Measurements from ENCODE around the gene EGFL7.
"Not testable (repeated sequence)": the region's sequence is repeated elsewhere in the genome, so short reads cannot be mapped to it uniquely, and the experiment has no call there.

The EGFL7 gene

GRCh38 chr9:136695435-136695895 lies 32.7 kb downstream of the EGFL7 start:
- Histone ChIP-seq H3K4me3 (ENCODE audit: low read depth in 1 of 2, low read length in 2 of 2) (no peak overlapping the region), H3K9me3 (ENCODE audit: control insufficient read depth in 1 of 2, low read length in 2 of 2) (no peaks in the 10 kb centered on the region), H3K36me3 (ENCODE audit: control insufficient read depth in 1 of 2, insufficient read depth in 2 of 2, low read length in 2 of 2) (no peaks in the 10 kb centered on the region), H3K4me1 (ENCODE audit: control insufficient read depth in 1 of 2, insufficient read depth in 2 of 2, low read length in 2 of 2) (peaks cover 4 to 8% of the 10 kb centered on the region in 2 donors), H3K27me3 (ENCODE audit: low read depth, low read length) (no peaks in the 10 kb centered on the region), H3K27ac (ENCODE audit: low read length) (no peak overlapping the region)

GRCh38 chr9:136695955-136696354 lies 33.2 kb downstream of the EGFL7 start:
- no peak overlapping the region for H3K27ac ChIP-seq (ENCODE audit: low read length)
- H3K4me1 ChIP-seq (ENCODE audit: control insufficient read depth in 1 of 2, insufficient read depth in 2 of 2, low read length in 2 of 2) = peaks cover 4 to 9% of the 10 kb centered on the region in 2 donors
- no peaks in the 10 kb centered on the region for H3K9me3 ChIP-seq (ENCODE audit: control insufficient read depth in 1 of 2, low read length in 2 of 2)
- H3K4me3 ChIP-seq (ENCODE audit: low read depth in 1 of 2, low read length in 2 of 2) = no peak overlapping the region
- H3K27me3 ChIP-seq (ENCODE audit: low read depth, low read length) = no peaks in the 10 kb centered on the region
- H3K36me3 ChIP-seq (ENCODE audit: control insufficient read depth in 1 of 2, insufficient read depth in 2 of 2, low read length in 2 of 2) = no peaks in the 10 kb centered on the region

- no peak overlapping the region for H3K4me3 ChIP-seq (ENCODE audit: low read depth in 1 of 2, low read length in 2 of 2)
- H3K36me3 ChIP-seq (ENCODE audit: control insufficient read depth in 1 of 2, insufficient read depth in 2 of 2, low read length in 2 of 2) = no peaks in the 10 kb centered on the region
- peaks cover 4 to 5% of the 10 kb centered on the region in 2 donors for H3K4me1 ChIP-seq (ENCODE audit: control insufficient read depth in 1 of 2, insufficient read depth in 2 of 2, low read length in 2 of 2)
- no peaks in the 10 kb centered on the region for H3K27me3 ChIP-seq (ENCODE audit: low read depth, low read length)
- no peaks in the 10 kb centered on the region for H3K9me3 ChIP-seq (ENCODE audit: control insufficient read depth in 1 of 2, low read length in 2 of 2)
- no peak overlapping the region for H3K27ac ChIP-seq (ENCODE audit: low read length)
Observed at GRCh38 chr9:136696502-136696901, 33.8 kb downstream of the EGFL7 start.

GRCh38 chr9:136697146-136697820 lies 34.6 kb downstream of the EGFL7 start:
- peaks cover 4% of the 10 kb centered on the region for H3K27me3 ChIP-seq (ENCODE audit: low read depth, low read length)

GRCh38 chr9:136697821-136698526 lies 35.3 kb downstream of the EGFL7 start:
- no peaks in the 10 kb centered on the region for H3K36me3 ChIP-seq (ENCODE audit: control insufficient read depth in 1 of 2, insufficient read depth in 2 of 2, low read length in 2 of 2)
- H3K4me1 ChIP-seq (ENCODE audit: control insufficient read depth in 1 of 2, insufficient read depth in 2 of 2, low read length in 2 of 2) = peaks cover 4 to 5% of the 10 kb centered on the region in 2 donors
- peaks cover 4% of the 10 kb centered on the region for H3K27me3 ChIP-seq (ENCODE audit: low read depth, low read length)
- no peak overlapping the region for H3K4me3 ChIP-seq (ENCODE audit: low read depth in 1 of 2, low read length in 2 of 2)
- no peaks in the 10 kb centered on the region for H3K9me3 ChIP-seq (ENCODE audit: control insufficient read depth in 1 of 2, low read length in 2 of 2)
- H3K27ac ChIP-seq (ENCODE audit: low read length) = no peak overlapping the region

More at GRCh38 chr9:136697146-136697820, 34.6 kb downstream of the EGFL7 start:
- no peak overlapping the region for H3K27ac ChIP-seq (ENCODE audit: low read length)
- H3K36me3 ChIP-seq (ENCODE audit: control insufficient read depth in 1 of 2, insufficient read depth in 2 of 2, low read length in 2 of 2) = no peaks in the 10 kb centered on the region
- H3K4me3 ChIP-seq (ENCODE audit: low read depth in 1 of 2, low read length in 2 of 2) = no peak overlapping the region
- no peaks in the 10 kb centered on the region for H3K9me3 ChIP-seq (ENCODE audit: control insufficient read depth in 1 of 2, low read length in 2 of 2)
- peaks cover 4 to 5% of the 10 kb centered on the region in 2 donors for H3K4me1 ChIP-seq (ENCODE audit: control insufficient read depth in 1 of 2, insufficient read depth in 2 of 2, low read length in 2 of 2)

GRCh38 chr9:136698635-136699246 lies 36.0 kb downstream of the EGFL7 start:
- Histone ChIP-seq H3K9me3 (ENCODE audit: control insufficient read depth in 1 of 2, low read length in 2 of 2) (no peaks in the 10 kb centered on the region), H3K27ac (ENCODE audit: low read length) (no peak overlapping the region), H3K4me1 (ENCODE audit: control insufficient read depth in 1 of 2, insufficient read depth in 2 of 2, low read length in 2 of 2) (peaks cover 4 to 5% of the 10 kb centered on the region in 2 donors), H3K36me3 (ENCODE audit: control insufficient read depth in 1 of 2, insufficient read depth in 2 of 2, low read length in 2 of 2) (no peaks in the 10 kb centered on the region), H3K27me3 (ENCODE audit: low read depth, low read length) (peaks cover 4% of the 10 kb centered on the region), H3K4me3 (ENCODE audit: low read depth in 1 of 2, low read length in 2 of 2) (no peak overlapping the region)

GRCh38 chr9:136700304-136700703 lies 37.6 kb downstream of the EGFL7 start:
- Histone ChIP-seq H3K4me1 (ENCODE audit: control insufficient read depth in 1 of 2, insufficient read depth in 2 of 2, low read length in 2 of 2) (peaks cover 4 to 5% of the 10 kb centered on the region in 2 donors), H3K27ac (ENCODE audit: low read length) (no peak overlapping the region), H3K9me3 (ENCODE audit: control insufficient read depth in 1 of 2, low read length in 2 of 2) (no peaks in the 10 kb centered on the region), H3K27me3 (ENCODE audit: low read depth, low read length) (peaks cover 4% of the 10 kb centered on the region), H3K4me3 (ENCODE audit: low read depth in 1 of 2, low read length in 2 of 2) (no peak overlapping the region), H3K36me3 (ENCODE audit: control insufficient read depth in 1 of 2, insufficient read depth in 2 of 2, low read length in 2 of 2) (no peaks in the 10 kb centered on the region)

- Histone ChIP-seq H3K27ac (ENCODE audit: low read length) (no peak overlapping the region), H3K4me1 (ENCODE audit: control insufficient read depth in 1 of 2, insufficient read depth in 2 of 2, low read length in 2 of 2) (peaks cover 4 to 5% of the 10 kb centered on the region in 2 donors), H3K4me3 (ENCODE audit: low read depth in 1 of 2, low read length in 2 of 2) (no peak overlapping the region), H3K27me3 (ENCODE audit: low read depth, low read length) (peaks cover 4% of the 10 kb centered on the region), H3K9me3 (ENCODE audit: control insufficient read depth in 1 of 2, low read length in 2 of 2) (no peaks in the 10 kb centered on the region), H3K36me3 (ENCODE audit: control insufficient read depth in 1 of 2, insufficient read depth in 2 of 2, low read length in 2 of 2) (no peaks in the 10 kb centered on the region)
Observed at GRCh38 chr9:136700959-136701667, 38.4 kb downstream of the EGFL7 start.

- no peak overlapping the region for H3K27ac ChIP-seq (ENCODE audit: low read length)
- H3K9me3 ChIP-seq (ENCODE audit: control insufficient read depth in 1 of 2, low read length in 2 of 2) = no peaks in the 10 kb centered on the region
- no peak overlapping the region for H3K4me3 ChIP-seq (ENCODE audit: low read depth in 1 of 2, low read length in 2 of 2)
- H3K27me3 ChIP-seq (ENCODE audit: low read depth, low read length) = peaks cover 4% of the 10 kb centered on the region
- peaks cover 4 to 5% of the 10 kb centered on the region in 2 donors for H3K4me1 ChIP-seq (ENCODE audit: control insufficient read depth in 1 of 2, insufficient read depth in 2 of 2, low read length in 2 of 2)
- H3K36me3 ChIP-seq (ENCODE audit: control insufficient read depth in 1 of 2, insufficient read depth in 2 of 2, low read length in 2 of 2) = no peaks in the 10 kb centered on the region
Observed at GRCh38 chr9:136701668-136702053, 38.9 kb downstream of the EGFL7 start.

GRCh38 chr9:136703276-136703860 lies 40.7 kb downstream of the EGFL7 start:
- Histone ChIP-seq H3K4me1 (ENCODE audit: control insufficient read depth in 1 of 2, insufficient read depth in 2 of 2, low read length in 2 of 2) (peaks cover 0 to 5% of the 10 kb centered on the region in 2 donors), H3K4me3 (ENCODE audit: low read depth in 1 of 2, low read length in 2 of 2) (no peak overlapping the region), H3K9me3 (ENCODE audit: control insufficient read depth in 1 of 2, low read length in 2 of 2) (no peaks in the 10 kb centered on the region), H3K27me3 (ENCODE audit: low read depth, low read length) (peaks cover 4% of the 10 kb centered on the region), H3K36me3 (ENCODE audit: control insufficient read depth in 1 of 2, insufficient read depth in 2 of 2, low read length in 2 of 2) (no peaks in the 10 kb centered on the region), H3K27ac (ENCODE audit: low read length) (no peak overlapping the region)

- not testable (repeated sequence) for H3K36me3 ChIP-seq (ENCODE audit: control insufficient read depth in 1 of 2, insufficient read depth in 2 of 2, low read length in 2 of 2); H3K27ac ChIP-seq (ENCODE audit: low read length); H3K9me3 ChIP-seq (ENCODE audit: control insufficient read depth in 1 of 2, low read length in 2 of 2); H3K4me1 ChIP-seq (ENCODE audit: control insufficient read depth in 1 of 2, insufficient read depth in 2 of 2, low read length in 2 of 2); H3K27me3 ChIP-seq (ENCODE audit: low read depth, low read length); H3K4me3 ChIP-seq (ENCODE audit: low read depth in 1 of 2, low read length in 2 of 2)
Observed at GRCh38 chr9:136704741-136705140, 42.0 kb downstream of the EGFL7 start.
